H1 (cell line): ENCODE results near the gene CCDC178. TPM values are rescaled to one million over a fixed set of nuclear protein-coding genes. Genes with fewer than 3 reads are reported as not detected.

ENCODE experiments used
- CTCF ChIA-PET: fragments of 300-600 bp; sonication (Branson Sonifier 250); formaldehyde crosslinking; loops from one replicate; lab custom pipeline; 2021; ENCODE audit not compliant: partially characterized antibody; lab: Charles Lee
- POLR2A ChIA-PET: fragments of 300-600 bp; sonication (Branson Sonifier 250); formaldehyde crosslinking; loops from one replicate; lab custom pipeline; 2021; ENCODE audit warnings: inconsistent platforms; ENCODE audit not compliant: partially characterized antibody; lab: Charles Lee
- DNase-seq, 2 experiments: peaks; one replicate each; pipeline versions ENCODE4 v3.0.0 to v3.0.0-alpha.2; 2010 to 2022; ENCODE audit warnings: low spot score in 2 of 2, low read depth in 1 of 2, mixed read lengths in 1 of 2
- FAIRE-seq: peaks from 2 replicates; lab custom pipeline; 2011; peaks lifted over from hg19 to GRCh38; lab: Jason Lieb, UNC
- H2AFZ ChIP-seq: 2 replicates; pipeline ENCODE4 v1.8.1; 2012; ENCODE audit warnings: low read length, inconsistent platforms
- H2AK5ac ChIP-seq: 2 replicates; pipeline ENCODE4 v1.6.1; 2013; ENCODE audit warnings: low read depth, low read length
- H2BK120ac ChIP-seq: replicated peaks from 2 replicates; pipeline ENCODE3; 2013; ENCODE audit warnings: low read depth, low read length, inconsistent platforms
- H2BK12ac ChIP-seq: 2 replicates; pipeline ENCODE4 v1.6.1; 2013; ENCODE audit warnings: low read depth, low read length
- H2BK15ac ChIP-seq: 2 replicates; pipeline ENCODE4 v1.6.1; 2013; ENCODE audit warnings: low read length
- H2BK20ac ChIP-seq: 2 replicates; pipeline ENCODE4 v1.6.1; 2013; ENCODE audit warnings: low read length
- H2BK5ac ChIP-seq: 2 replicates; pipeline ENCODE4 v1.6.1; 2013; ENCODE audit warnings: low read depth, low read length
- H3K14ac ChIP-seq: 2 replicates; pipeline ENCODE4 v1.6.1; 2013; ENCODE audit warnings: inconsistent platforms; ENCODE audit not compliant: insufficient read length
- H3K18ac ChIP-seq: 2 replicates; pipeline ENCODE4 v1.6.1; 2013; ENCODE audit warnings: low read length; ENCODE audit errors: extremely low read depth
- H3K23ac ChIP-seq: 2 replicates; pipeline ENCODE4 v1.6.1; 2013; ENCODE audit warnings: inconsistent platforms; ENCODE audit not compliant: insufficient read length
- H3K23me2 ChIP-seq: 2 replicates; pipeline ENCODE4 v1.6.1; 2013; ENCODE audit warnings: low read depth, low read length
- H3K27ac ChIP-seq: 2 replicates; pipeline ENCODE4 v1.6.1; 2011; ENCODE audit warnings: low read depth, low read length, inconsistent platforms
- H3K27me3 ChIP-seq, 4 experiments: replicated peaks in 1 of 4; 1 replicate in 1 of 4; 2 replicates in 3 of 4; pipeline versions ENCODE4 v1.6.1 to v1.8.1; 2011 to 2013; ENCODE audit warnings: low read length in 3 of 4, mild to moderate bottlenecking in 3 of 4, inconsistent platforms in 2 of 4, mixed read lengths in 2 of 4, moderate library complexity in 1 of 4; ENCODE audit not compliant: control insufficient read depth in 3 of 4, insufficient read depth in 3 of 4; ENCODE audit errors: extremely low read depth in 1 of 4
- H3K36me3 ChIP-seq, 4 experiments: 2 replicates each; pipeline versions ENCODE4 v1.6.1 to v1.8.1; 2011 to 2013; ENCODE audit warnings: mild to moderate bottlenecking in 4 of 4, low read length in 3 of 4, moderate library complexity in 2 of 4, control low read depth in 1 of 4, inconsistent platforms in 1 of 4; ENCODE audit not compliant: insufficient read depth in 4 of 4, control insufficient read depth in 2 of 4
- H3K4ac ChIP-seq: replicated peaks from 2 replicates; pipeline ENCODE3; 2013; ENCODE audit warnings: low read length, low read depth, mixed read lengths, inconsistent platforms; ENCODE audit not compliant: insufficient read length
- H3K4me1 ChIP-seq, 4 experiments: replicated peaks in 1 of 4; 1 replicate in 1 of 4; 2 replicates in 3 of 4; pipeline versions ENCODE4 v1.6.1 to v1.8.1; 2011 to 2013; ENCODE audit warnings: low read length in 3 of 4, inconsistent platforms in 2 of 4, mixed read lengths in 1 of 4; ENCODE audit not compliant: insufficient read depth in 4 of 4, control insufficient read depth in 3 of 4
- H3K4me2 ChIP-seq, 2 experiments: 2 replicates each; pipeline versions ENCODE4 v1.6.1 to v1.8.1; 2011 to 2013; ENCODE audit warnings: low read depth in 2 of 2, low read length in 2 of 2, control low read depth in 1 of 2, inconsistent platforms in 1 of 2, mild to moderate bottlenecking in 1 of 2; ENCODE audit not compliant: insufficient read depth in 1 of 2
- H3K4me3 ChIP-seq, 4 experiments: fragments of 200-600, 300-600 bp in 1 of 4; sonication (generic), shearing (Covaris generic), sonication (Bioruptor Twin) in 1 of 4; 2 replicates each; pipeline versions ENCODE4 v1.5.1 to v1.8.1; 2011 to 2016; ENCODE audit warnings: low read length in 4 of 4, low read depth in 3 of 4, control low read depth in 2 of 4, inconsistent platforms in 2 of 4, mild to moderate bottlenecking in 2 of 4, mixed read lengths in 1 of 4, moderate library complexity in 1 of 4; ENCODE audit not compliant: insufficient read depth in 2 of 4; ENCODE audit errors: extremely low read depth in 1 of 4
- H3K56ac ChIP-seq: replicated peaks from 2 replicates; pipeline ENCODE3; 2013; ENCODE audit warnings: low read depth, mild to moderate bottlenecking, mixed read lengths, low read length, inconsistent platforms; ENCODE audit not compliant: insufficient read length
- H3K79me1 ChIP-seq: 2 replicates; pipeline ENCODE4 v1.6.1; 2013; ENCODE audit warnings: low read depth, low read length, control low read depth
- H3K79me2 ChIP-seq, 2 experiments: 2 replicates each; pipeline versions ENCODE4 v1.6.1 to v1.8.1; 2012 to 2013; ENCODE audit warnings: low read length in 2 of 2, mild to moderate bottlenecking in 2 of 2, inconsistent platforms in 1 of 2; ENCODE audit not compliant: insufficient read depth in 2 of 2, control insufficient read depth in 1 of 2
- H3K9ac ChIP-seq, 4 experiments: replicated peaks in 1 of 4; 1 replicate in 1 of 4; 2 replicates in 3 of 4; pipeline versions ENCODE4 v1.6.1 to v1.8.1; 2011 to 2013; ENCODE audit warnings: low read depth in 3 of 4, low read length in 3 of 4, control low read depth in 2 of 4, mild to moderate bottlenecking in 2 of 4, moderate library complexity in 2 of 4, inconsistent platforms in 1 of 4; ENCODE audit errors: extremely low read depth in 1 of 4
- H3K9me3 ChIP-seq, 2 experiments: 2 replicates each; pipeline versions ENCODE4 v1.6.1 to v1.8.1; 2012 to 2013; ENCODE audit warnings: mild to moderate bottlenecking in 2 of 2, moderate library complexity in 2 of 2, control low read depth in 1 of 2, inconsistent platforms in 1 of 2, low read depth in 1 of 2, low read length in 1 of 2, mixed read lengths in 1 of 2; ENCODE audit not compliant: insufficient read depth in 2 of 2
- H4K20me1 ChIP-seq, 2 experiments: replicated peaks in 1 of 2; 2 replicates each; pipeline versions ENCODE3 to v1.8.1; 2011 to 2013; ENCODE audit warnings: inconsistent platforms in 2 of 2, low read length in 2 of 2, mild to moderate bottlenecking in 1 of 2; ENCODE audit not compliant: insufficient read depth in 2 of 2, control insufficient read depth in 1 of 2
- H4K5ac ChIP-seq: 2 replicates; pipeline ENCODE4 v1.6.1; 2013; ENCODE audit warnings: low read length, low read depth, mixed read lengths, inconsistent platforms; ENCODE audit not compliant: insufficient read length
- H4K8ac ChIP-seq: 2 replicates; pipeline ENCODE4 v1.8.0; 2013; ENCODE audit warnings: mild to moderate bottlenecking, moderate library complexity, low read length, inconsistent platforms; ENCODE audit not compliant: insufficient read depth; ENCODE audit errors: extremely low read depth
- H4K91ac ChIP-seq: replicated peaks from 2 replicates; pipeline ENCODE3; 2013; ENCODE audit warnings: low read length, mixed read lengths, inconsistent platforms; ENCODE audit not compliant: insufficient read length
- TCF12 ChIP-seq: IDR thresholded peaks from 2 replicates; pipeline ENCODE4 v1.6.1; 2011; ENCODE audit warnings: low read depth, mild to moderate bottlenecking, low read length
- WGBS, 2 experiments: shearing (Covaris generic) in 1 of 2; methylation state at CpG; one replicate each; pipeline versions ENCODE4 v1.1.6 to v1.1.7; 2013 to 2015; ENCODE audit warnings: low lambda C conversion rate in 2 of 2, mixed read lengths in 2 of 2, inconsistent platforms in 1 of 2, low coverage in 1 of 2, missing lambda C conversion rate in 1 of 2; ENCODE audit not compliant: insufficient replicate concordance in 2 of 2, insufficient coverage in 1 of 2, insufficient read length in 1 of 2; ENCODE audit errors: extremely low coverage in 1 of 2, missing lambda C conversion rate in 1 of 2; 5-methylcytosine and 5-hydroxymethylcytosine counted together
- polyA plus RNA-seq, 7 experiments: library from polyadenylated mRNA; depleted of rRNA in 3 of 7; stranded (reverse) in 5 of 7; unstranded in 2 of 7; fragments of >200 nt in 5 of 7; fragments of 200-250 nt in 2 of 7; gene quantifications; 1 replicate in 5 of 7; 2 replicates in 1 of 7; 4 replicates in 1 of 7; pipeline versions ENCODE4 v1.2.1 to v1.2.3, GENCODE V29; 2011 to 2013; ENCODE audit warnings: missing spikeins in 2 of 7, mixed read lengths in 2 of 7
- total RNA-seq: library from RNA; stranded (reverse); fragmentation: NEBNext Ultra II Directional; extraction: Animal tissue kit (Norgen Biotek cat#: 25700); gene quantifications from 2 replicates; pipeline ENCODE4 v1.2.1, GENCODE V29; 2021

Gene CCDC178
- total and polyA plus RNA-seq, 2 of the 8 experiments (the other 6 are each of a cell fraction or from before 2014, with no cell fraction given): not detected

GRCh38 chr18:32961538-32961937 is 479.0 kb downstream of the CCDC178 start:
- no peak overlapping the region for H3K14ac ChIP-seq
- WGBS, 2 experiments: 86% methylated on average over 5 of the region's 5 CpGs; no CpG with 5 or more reads in 1 of the 2 experiments
- TF ChIP-seq TCF12: no peak

More at GRCh38 chr18:32961538-32961937, 479.0 kb downstream of the CCDC178 start:
- no peak overlapping the region for H4K91ac ChIP-seq
- H3K56ac ChIP-seq: no peak overlapping the region
- no peak overlapping the region for H3K23ac ChIP-seq
- H3K27me3 ChIP-seq: no peaks in the 10 kb centered on the region
- H3K4ac ChIP-seq: no peak overlapping the region
- no peaks in the 10 kb centered on the region for H3K9me3 ChIP-seq
- H3K4me2 ChIP-seq: no peak overlapping the region
- no peak for DNase-seq
- H2AFZ ChIP-seq: no peak overlapping the region
- H3K79me1 ChIP-seq: no peaks in the 10 kb centered on the region
- no peak overlapping the region for H3K4me3 ChIP-seq
- H4K20me1 ChIP-seq: no peaks in the 10 kb centered on the region
- no peaks in the 10 kb centered on the region for H3K79me2 ChIP-seq
- H3K9ac ChIP-seq: no peak overlapping the region
- H3K23me2 ChIP-seq: no peaks in the 10 kb centered on the region
- no peak overlapping the region for H4K5ac ChIP-seq
- POLR2A ChIA-PET: no interaction called here
- H3K4me1 ChIP-seq: no peaks in the 10 kb centered on the region
- H2BK120ac ChIP-seq: no peak overlapping the region
- no peak overlapping the region for H2BK20ac ChIP-seq
- no peak overlapping the region for H2AK5ac ChIP-seq
- H3K36me3 ChIP-seq: no peaks in the 10 kb centered on the region
- no peak overlapping the region for H4K8ac ChIP-seq
- no peak overlapping the region for H3K27ac ChIP-seq
- no peak overlapping the region for H2BK5ac ChIP-seq
- FAIRE-seq: no peak
- CTCF ChIA-PET: interaction anchor here (1.6 kb wide), 1 partner anchor 68 kb away, joined by 4 read pairs; no protein-coding TSS in a partner anchor
- H2BK15ac ChIP-seq: no peak overlapping the region
- no peak overlapping the region for H2BK12ac ChIP-seq
- no peak overlapping the region for H3K18ac ChIP-seq
